Activated CD4-positive, alpha-beta T cell treated with anti-CD3 and anti-CD28 coated beads, Interleukin-2, amount 50 U/mL, for 48 hours (primary cell): ENCODE results near the gene CPM.

Experiments used
- DNase-seq, 2 experiments: peaks; one replicate each; pipeline ENCODE4 v3.0.0-alpha.2; 2020

The CPM gene

DNA sequence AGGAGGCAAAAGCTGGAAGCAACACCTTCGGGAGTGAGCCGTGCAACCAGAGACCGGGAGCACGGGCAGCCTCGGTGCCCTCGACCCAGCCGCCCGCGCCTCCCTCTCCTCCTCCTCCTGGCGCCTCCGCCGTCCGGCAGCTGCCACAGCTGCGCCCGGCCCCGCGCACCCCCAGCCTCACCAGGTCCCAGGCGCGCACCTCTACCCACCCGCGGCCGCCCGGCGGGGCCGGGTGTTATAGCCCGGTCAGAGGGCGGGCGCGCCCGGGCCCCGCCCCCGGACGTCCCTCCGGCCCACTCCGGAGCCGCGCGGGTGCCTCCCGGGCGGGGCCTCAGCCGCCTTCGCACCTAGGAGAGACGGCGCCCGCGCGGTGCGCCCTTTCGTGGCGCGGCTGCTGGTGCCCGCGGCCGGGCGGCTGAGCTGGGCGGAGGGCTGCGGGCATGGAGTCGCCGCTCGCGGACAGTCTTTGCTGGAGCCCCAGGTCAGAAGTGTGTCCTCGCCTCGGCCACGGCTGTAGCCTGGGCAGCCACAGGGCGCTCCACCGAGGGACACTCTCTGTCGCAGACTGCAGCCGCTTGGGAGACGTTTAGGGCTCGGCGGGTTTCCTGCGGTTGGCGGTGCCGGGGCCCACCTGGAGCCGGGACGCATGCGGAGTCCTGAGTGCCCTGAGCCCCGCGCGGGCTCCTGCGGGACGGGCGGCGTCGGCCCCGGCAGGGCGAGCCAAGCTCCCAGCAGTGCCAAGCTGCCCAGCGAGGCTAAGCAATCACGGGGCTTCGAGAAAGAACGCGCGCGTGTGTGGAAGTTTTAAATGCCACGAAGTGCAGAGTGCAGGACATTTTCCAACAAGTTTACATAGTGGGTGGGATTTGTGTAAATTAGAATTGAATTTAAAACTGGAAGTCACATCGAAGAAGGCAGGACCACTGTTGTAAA is at the start of gene CPM:
Gene CPM (minus strand): TSS at position 211 of the 933 bp plus-strand sequence. CDS start 334 bp downstream, outside the sequence.
- DNase-seq = peak; percentile 75 to 79

- DNase-seq = no peak
Measured at GRCh38 chr12:68981516-68981915, 48.5 kb upstream of the CPM start.

DNA sequence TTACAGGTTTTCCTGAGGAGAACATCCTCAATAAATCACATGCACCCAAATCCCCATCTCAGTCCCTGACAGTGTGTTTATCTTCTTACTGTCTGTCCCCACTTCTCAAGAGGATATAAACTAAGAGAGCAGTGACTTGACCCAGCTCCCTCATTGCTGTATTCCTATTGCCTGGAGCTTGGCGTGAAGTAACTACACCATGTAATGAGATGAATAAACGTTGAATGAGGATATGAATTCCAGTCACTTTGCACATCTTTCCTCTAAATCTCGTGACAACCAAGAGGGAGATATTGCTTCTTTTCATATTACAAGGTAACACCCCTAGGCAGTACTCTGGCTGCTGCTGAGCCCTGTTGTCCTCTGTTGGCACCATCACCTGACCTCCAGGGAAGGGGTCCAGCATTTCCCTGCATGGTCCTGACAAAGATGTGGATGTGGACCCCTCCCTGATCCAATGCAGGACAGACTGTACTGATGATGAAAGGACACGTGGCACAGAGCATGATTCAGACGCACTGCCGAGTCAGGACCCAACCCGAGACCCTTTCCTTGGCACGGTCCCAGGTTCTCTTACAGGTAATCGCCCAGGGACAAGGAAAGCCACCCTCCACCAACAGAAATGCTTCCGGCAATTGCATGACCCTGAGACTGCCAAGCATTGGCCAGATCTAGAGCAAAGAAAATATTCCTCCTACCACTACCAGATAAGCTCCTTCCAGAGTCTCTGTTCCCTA is 47.7 kb upstream of the CPM start:
- DNase-seq = no peak

DNA sequence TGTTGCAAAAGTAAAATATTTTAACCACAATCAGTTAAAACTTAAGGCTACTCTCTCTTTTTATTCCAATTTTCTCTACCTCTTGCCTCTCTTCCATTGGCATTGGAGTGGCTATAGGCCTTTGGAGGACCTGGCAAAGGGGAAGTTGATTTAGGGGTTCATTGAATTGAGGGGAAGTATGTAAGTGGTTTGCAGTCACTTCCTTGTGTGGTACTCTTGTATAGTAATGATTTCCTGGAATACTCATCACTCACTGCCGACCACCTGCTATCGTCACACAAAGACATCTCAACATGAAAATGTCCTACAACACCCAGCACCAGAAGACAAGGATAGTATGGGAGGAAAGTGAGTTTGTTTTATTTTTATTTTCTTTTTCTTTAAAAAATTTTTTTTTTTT is 45.7 kb upstream of the CPM start:
- no peak for DNase-seq

DNA sequence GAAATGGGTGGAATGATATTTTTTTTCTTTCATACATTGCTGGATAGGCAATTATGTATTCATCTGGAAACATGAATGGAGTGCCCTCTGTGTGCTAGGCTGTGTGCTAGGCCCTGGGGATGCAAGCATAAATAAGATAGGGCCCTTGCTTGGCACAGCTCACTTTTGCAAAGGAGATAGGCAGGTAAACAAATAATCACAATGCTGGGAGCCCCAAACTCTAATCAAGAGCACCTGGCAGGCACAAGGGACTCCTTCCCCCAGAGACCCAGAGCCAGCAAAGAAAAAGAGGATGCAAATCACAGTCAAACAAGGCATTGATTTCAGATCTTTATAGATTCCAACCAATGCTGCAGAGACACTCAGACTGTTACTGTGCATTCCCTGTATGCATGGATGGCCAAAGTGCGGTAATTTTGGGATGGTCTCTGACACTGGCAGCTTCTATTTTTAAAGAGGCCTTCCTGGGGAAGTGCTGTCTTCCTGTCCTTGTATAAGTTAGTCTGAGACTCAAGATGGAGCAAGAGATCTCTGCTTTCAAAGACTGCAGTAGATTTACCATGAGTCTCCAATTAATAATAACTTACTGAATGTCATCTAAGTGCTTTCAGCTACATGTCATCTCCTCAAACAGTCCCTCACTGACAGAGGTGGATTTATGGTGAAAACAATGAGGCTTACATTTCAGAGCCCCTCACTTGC is 45.1 kb upstream of the CPM start:
- DNase-seq = no peak

- no peak for DNase-seq
Measured at GRCh38 chr12:68977335-68977734, 44.4 kb upstream of the CPM start.

DNA sequence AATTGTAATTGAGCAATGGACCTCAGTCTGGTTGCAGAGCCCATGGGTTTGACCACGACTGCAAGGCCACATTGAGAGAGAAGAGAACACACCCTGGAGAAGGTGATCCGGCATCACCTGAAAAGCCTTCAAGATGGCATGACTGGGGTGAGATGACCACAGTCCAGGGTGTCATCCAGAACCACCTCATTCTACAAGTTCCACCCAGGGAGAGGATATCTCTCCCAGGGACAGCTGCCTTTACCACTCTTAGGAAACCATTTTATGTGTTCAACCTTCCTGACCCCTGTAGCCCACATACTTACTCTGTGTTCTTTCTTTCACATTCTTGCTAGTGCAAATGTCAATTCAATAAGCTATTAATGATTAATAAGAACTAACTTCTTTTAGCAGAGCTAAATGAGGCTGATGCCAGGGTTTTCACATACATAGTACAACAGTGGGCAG is 43.4 kb upstream of the CPM start:
- DNase-seq = no peak

DNA sequence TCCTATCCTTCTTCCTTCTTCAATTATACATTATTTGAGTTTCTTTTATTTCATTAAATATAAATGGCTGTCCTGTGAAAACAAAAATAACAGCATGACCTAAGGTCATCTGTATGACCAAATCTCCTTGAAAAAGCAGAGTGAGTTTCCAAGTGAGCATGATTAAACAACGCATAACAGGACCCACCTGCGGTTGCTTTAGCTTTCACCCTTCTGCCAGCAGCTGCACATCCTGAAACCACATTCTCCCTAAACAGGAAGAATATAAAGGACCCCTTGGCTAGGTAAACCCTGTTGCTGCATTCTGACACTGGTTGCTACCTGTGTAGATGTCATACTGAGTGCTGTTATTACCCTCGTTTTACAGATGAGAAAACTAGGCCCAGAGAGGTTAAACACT is 42.8 kb upstream of the CPM start:
- no peak for DNase-seq

DNA sequence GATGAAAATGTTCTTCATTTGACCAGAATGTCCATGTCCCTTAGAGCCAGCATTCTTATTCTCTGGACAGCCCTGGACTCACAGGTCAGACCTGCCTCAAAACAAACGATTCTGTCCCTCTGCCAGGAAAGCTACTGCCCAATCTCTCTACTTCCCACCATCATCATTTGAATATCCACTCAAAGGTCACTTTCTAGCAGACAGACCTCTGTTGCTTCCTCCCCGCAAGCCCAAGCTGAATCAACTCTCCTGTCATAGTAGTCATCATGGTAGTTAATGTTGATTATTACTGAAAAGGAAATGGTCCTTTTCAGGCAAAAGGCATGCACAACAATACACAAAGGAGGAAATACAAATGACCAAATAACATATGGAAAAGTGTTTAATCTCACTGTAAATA is 39.6 kb upstream of the CPM start:
- no peak for DNase-seq

- DNase-seq = no peak
Measured at GRCh38 chr12:68971404-68971803, 38.4 kb upstream of the CPM start.

GRCh38 chr12:68970951-68971350 is 38.0 kb upstream of the CPM start:
- no peak for DNase-seq

DNA sequence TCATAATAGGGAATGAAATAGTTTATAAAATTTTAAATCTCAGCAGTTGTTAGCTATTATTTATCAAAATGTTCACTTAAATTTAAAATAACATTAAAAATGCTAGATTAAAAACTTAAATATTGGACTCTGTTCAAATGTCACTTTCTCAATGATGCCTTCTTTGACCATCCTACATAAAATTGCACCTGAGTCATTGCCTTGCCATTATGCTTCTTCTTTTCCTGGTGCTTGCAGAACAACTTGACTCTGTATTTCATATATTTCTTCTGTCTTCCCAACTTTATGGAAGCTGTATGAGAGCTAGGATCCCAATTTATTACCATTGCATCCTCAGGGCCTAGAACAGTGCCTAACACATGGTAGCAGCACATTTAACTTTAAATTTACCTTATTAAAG is 37.3 kb upstream of the CPM start:
- no peak for DNase-seq

DNA sequence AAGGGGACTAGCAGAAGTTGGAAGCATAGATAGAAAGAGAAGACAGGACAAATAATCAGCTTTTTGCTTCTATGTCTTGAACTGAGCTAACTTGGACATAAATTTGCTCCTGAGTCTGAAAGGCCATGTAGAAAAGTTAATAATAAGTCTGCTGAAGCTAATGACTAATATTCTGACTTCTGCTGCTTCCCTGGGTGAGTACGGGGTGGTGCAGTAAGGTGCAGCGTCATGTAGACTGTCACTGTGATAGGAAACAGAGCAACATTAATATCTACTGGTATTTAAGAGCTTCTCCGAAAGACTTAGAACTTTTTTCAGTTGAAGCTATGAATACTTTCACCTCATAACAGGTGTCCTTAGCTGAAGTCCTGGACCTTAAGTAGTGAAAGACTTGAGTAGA is 34.1 kb upstream of the CPM start:
- DNase-seq = no peak

DNA sequence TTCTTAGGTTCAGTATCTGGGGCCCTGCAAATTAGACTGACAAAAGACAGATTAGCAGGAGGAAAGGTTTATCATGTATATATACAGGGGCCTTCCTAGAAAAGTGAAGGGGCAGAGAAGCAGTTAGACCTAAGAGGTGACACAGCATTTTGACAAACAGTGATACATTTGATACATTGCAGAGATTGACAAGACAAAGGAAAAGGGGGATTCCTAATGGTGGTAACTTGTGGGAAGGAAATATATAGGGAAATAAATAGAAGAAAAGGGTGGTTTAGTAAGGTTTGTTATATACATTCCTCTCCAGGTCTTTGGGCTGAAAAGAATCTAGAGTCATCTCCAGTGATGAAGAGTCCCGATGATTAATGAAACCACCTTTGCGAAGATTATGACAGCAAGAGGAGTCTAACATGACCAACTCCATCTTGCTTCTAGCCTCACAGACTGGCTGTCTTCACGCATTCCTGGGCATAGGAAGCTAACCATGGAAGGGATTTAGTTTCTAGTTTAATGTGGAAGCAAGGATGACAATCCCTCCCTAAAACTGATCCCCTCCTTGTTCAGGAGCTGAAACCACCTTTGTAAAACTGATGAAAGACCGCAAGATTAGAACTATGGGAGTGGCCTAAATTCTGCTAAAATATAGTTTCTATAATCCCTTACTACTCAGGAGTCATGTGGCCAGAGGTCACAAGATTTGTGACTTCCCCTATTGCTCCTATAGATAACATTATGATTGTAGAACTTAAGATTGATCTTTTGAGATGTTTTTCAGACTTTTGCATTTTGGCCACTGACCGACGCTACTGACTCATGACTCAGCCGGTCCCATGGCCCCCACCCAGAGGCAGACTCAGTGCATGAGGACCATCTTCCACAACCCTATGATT is 31.1 kb upstream of the CPM start:
- DNase-seq = no peak

DNA sequence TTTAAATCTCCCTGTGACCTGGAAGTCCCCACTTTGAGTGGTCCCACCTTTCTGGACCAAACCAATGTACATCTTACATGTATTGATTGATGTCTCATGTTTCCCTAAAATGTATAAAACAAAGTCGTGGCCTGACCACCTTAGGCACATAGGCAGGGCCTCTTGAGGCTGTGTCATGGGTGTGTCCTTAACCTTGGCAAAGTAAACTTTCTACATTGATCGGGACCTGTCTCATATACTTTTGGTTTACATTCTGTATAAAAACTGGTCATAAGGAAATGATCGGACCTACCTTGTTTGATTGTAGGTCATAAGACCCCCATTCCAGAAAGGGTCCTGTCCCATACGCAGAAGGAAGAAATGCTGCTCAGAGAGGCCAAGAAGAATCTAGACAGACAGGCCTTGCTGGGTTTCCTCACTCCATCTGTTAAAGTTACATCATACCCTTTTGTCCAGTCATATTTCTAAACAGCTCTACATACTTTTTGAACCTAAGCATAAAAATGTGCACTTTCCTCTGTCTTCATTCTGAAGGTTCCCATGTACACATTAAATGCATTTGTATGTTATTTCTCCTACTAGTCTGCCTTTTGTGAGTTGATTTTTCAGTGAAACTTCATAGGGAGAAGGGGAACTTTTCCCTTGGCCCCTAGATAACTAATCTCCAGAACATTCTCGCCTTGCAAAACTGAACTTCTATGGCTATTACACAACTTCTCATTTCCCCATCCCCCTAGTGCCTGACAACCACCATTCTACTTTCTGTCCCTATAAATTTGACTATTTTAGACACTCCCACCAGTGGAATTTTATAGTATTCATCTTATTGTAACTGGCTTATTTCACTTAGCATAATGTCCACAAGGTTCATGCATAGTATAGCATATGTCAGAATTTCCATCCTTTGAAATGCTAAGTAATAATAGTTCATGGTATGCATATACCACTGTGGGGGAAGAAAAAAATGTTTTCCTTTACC is 30.2 kb upstream of the CPM start:
- no peak for DNase-seq

DNA sequence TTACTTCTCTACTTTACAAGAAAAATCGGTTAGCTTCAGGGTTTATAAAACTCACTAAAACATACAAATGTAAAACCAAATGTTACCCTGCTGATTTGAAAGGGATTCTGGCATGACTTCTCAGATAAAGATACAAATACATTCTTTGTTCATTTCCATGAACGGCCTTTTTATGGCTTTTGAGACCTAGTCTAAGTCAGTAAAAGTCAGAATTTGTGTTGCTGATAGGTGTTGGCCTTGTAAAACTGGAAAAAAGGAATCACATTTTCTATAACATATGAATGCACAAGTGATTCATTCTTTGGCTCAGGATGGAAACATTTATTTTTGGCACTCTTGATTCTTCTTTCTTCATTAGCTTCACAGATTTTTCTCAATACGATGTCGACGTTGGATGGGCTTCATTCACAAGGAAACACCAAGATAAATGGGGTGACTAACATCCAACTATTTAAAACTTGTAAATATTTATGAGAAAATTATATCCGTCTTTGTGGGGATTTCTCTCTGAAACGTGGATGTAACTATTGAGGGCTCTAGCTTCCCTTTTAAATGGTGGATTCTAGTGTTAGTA is 27.0 kb upstream of the CPM start:
- no peak for DNase-seq

DNA sequence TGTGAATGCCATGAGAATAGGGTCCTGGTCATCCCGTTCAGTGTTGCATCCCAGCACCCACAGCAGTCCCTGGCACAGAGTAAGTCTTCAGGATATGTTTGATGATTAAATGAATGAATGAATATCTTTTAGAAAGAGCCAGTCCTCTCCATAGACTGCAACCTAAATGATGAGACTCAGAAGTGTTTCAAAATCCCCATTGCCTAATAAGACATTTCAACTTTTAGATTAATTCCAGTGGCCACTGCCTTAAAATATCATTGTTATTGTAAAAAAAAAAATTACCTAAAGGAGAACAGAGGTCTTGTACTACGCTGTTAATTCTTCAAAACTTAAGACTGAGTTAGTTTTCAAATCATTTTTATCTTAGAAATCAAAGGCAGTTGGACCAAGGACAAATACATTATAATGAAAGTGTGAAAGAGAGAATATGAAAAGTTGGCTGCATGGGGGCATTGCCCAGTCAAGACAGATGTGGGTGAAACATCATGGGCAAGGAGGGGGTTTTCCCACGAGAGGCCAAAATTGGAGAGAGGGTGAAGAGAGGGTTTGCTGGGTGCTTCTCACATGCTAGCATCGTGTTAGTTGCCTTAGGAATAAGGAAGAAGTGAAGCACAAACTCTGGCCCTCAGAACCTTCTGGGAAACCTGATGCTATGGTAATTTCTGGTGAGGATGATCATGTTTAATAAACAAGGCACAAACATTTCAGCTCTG is 26.3 kb upstream of the CPM start:
- DNase-seq = peak; percentile 25 to 32

DNA sequence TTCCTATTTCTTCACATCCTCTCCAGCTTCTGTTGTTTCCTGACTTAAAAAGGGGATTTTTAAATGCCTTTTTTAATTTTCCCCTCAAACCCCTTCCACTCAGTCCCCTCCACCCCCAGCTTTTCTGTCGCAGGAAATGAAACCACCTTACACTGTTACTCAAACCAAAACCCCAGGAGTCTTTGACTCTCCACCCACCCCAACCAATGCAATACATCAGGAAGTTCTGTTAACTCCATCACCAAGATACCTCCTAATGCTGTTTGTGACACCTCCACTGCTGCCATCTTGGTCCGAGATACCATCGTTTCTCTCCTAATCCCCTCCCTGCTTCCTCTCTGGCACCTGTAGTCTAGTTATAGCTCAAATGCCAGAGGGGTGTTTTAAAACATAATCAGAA is 25.4 kb upstream of the CPM start:
- peak; percentile 37 to 59 for DNase-seq

DNA sequence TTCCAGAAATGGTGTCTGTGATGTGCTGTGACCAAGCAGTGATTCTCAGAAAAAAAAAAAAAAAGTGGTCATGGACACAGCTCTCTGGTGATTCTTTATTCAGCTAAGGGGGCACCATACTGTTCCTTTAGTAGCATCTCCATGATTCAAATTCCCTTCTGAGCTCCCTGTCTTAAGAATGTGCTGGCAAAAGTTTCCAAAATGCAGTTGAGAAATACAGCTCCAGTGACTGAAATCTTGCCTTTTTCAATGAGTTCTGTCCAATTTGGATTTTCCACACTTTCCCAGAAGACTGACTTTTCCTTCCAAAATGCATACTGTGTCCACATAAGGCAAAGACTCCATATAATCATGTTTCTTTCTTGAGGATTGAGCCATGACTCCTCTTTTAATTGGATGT is 24.3 kb upstream of the CPM start:
- no peak for DNase-seq

GRCh38 chr12:68956466-68956865 is 23.5 kb upstream of the CPM start:
- no peak for DNase-seq
